Breast epithelium (tissue), 3 donors: Measurements from ENCODE around the gene CTDSP1.

ENCODE experiments used
- POLR2A ChIP-seq: fragments of 450-650 bp; IDR thresholded peaks from one replicate; pipeline ENCODE4 v1.6.1; 2016; ENCODE audit warnings: antibody characterized with exemption, mild to moderate bottlenecking, moderate library complexity
- POLR2AphosphoS5 ChIP-seq, 3 donors: sonication (generic); formaldehyde crosslinking; IDR thresholded peaks; one replicate each; pipeline ENCODE4 v1.6.1; 2017; ENCODE audit warnings: antibody characterized with exemption in 3 of 3
- TF ChIP-seq, protein P1 (sequence below), 3 donors: fragments of 450-650 bp; IDR thresholded peaks; one replicate each; pipeline ENCODE4 v1.5.1; 2016 to 2017; ENCODE audit warnings: antibody characterized with exemption in 3 of 3, mild to moderate bottlenecking in 3 of 3, moderate library complexity in 3 of 3

DNA sequence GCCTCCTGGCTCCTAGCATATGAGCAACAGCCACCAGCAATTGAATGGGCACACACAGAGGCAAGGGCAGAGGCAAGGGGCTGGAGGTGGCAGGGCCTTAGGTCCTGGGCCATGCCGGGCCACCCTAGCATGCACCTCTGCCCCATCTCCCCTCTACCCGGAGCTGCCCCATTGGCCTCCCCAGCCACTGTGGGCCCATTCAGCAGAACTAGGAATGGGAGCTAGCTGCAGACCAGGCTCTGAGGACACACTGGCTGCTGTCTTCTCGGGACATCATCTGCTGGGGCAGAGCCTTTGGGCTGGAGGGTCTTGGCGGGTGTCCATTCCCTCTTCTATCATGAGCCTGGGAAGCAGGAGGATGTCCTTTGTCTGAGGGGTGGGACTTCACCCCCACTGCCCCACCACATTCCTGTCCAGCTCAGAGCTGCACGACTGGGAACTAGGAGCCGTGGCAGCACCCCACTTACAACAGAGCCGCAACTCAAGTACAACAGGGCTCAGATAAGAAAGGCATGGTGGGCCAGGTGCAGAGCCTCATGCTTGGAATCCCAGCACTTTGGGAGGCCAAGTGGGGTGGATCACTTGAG is 20.1 kb downstream of the CTDSP1 start:
- TF ChIP-seq, protein P1, sequence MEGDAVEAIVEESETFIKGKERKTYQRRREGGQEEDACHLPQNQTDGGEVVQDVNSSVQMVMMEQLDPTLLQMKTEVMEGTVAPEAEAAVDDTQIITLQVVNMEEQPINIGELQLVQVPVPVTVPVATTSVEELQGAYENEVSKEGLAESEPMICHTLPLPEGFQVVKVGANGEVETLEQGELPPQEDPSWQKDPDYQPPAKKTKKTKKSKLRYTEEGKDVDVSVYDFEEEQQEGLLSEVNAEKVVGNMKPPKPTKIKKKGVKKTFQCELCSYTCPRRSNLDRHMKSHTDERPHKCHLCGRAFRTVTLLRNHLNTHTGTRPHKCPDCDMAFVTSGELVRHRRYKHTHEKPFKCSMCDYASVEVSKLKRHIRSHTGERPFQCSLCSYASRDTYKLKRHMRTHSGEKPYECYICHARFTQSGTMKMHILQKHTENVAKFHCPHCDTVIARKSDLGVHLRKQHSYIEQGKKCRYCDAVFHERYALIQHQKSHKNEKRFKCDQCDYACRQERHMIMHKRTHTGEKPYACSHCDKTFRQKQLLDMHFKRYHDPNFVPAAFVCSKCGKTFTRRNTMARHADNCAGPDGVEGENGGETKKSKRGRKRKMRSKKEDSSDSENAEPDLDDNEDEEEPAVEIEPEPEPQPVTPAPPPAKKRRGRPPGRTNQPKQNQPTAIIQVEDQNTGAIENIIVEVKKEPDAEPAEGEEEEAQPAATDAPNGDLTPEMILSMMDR (IDR thresholded peaks at IDR 0.05): no peak
- TF ChIP-seq POLR2A (no peak), POLR2AphosphoS5 (IDR thresholded peaks at IDR 0.05) (no peak)
